GM21390 (cell line): ENCODE results near the gene PADI1.
A peak's percentile ranks its signal among the peaks of the same experiment; 100 is the strongest.

Experiments
- ATAC-seq: cut with Tn5 transposase; IDR thresholded peaks from one replicate; pipeline ENCODE4 v1.9.1; 2021; ENCODE audit not compliant: unreplicated experiment

The PADI1 gene

DNA sequence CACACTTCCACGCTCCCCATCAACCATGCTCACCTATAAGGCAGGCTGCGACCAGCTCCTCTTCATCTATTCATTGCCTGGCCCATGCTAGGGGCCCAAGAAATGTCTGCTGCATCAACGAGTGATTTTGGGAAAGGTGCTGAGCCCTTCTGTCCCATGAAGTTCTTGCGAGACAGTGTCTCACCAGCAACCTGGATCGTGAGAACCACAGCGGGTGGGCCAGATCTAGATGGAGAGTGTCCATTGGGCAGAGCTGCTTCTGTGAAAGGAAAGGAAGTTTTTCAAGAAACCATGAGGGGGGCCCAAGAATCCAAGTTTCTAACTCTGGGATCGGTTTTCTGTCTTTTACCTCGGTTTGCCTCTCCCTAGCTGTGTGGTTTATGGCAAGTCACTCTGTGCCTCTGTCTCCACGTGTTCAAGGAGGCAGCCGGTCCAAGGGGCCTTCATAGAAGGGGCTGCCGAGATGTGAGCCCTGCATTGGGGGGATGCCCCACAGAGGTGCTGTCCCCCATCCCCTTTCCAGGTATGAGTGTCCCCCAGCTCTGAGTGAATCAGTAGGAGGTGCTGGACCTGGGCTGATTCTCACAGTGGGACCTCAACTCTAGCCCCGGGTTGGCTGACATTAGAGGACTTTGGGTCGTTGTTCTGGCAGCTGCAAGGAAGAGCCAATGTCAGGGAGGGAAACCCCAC, 8.3 kb upstream of the PADI1 start:
- no peak for ATAC-seq

DNA sequence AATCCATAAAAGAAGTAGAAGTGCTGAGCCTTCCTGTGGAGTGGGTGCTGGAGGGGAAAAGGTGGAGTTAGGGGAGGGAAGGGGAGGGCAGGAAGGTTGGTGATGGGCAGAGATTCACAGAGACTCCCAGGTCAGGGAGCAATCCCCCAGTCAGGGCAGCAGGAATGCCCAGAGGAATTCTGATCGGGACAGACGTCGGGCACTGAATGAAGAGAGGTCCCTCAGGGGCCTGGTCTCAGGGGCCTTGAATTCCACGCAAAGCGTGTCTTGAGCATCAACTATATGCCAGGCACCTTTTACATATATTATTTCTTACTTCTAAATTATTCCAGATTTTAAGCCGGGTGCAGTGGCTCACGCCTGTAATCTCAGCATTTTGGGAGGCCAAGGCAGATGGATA, 7.2 kb upstream of the PADI1 start:
- no peak for ATAC-seq

DNA sequence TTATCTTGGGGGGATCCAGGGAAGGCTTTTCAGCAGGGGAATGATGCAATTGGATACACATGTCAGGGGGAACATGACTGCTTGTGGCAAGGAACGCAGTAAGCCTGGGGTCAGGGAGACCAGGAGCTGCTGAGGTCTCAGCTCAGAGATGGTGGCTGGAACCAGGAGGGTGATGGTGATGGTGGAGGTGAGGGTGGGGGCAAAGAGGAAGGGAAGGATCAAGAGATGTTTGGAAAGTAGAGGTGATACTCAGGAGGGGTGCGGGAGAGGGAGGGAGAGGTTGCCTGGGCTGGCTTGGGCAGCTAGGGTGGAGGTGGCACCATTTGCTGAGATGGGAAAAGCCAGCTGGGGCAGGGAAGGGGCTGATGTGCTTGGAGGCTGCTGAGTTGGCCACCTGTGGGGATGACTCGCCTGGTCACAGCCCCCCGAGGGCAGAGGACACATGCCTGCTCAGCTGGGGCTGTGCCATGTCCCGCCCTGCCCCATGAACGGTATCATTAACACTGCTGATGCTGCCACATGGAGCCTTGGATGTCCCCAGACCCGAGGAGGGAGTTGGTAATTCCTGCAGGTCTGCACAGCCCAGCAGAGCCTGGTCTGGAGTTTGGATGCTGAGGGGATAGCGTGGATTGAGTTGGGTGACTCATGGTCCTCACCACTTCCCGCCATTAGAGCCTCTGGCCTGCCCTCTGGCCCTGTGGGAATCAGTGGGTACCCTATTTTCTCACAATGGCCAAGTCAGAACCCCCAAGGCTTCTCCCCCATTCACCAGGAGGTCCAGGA, 6.3 kb upstream of the PADI1 start:
- ATAC-seq = no peak

DNA sequence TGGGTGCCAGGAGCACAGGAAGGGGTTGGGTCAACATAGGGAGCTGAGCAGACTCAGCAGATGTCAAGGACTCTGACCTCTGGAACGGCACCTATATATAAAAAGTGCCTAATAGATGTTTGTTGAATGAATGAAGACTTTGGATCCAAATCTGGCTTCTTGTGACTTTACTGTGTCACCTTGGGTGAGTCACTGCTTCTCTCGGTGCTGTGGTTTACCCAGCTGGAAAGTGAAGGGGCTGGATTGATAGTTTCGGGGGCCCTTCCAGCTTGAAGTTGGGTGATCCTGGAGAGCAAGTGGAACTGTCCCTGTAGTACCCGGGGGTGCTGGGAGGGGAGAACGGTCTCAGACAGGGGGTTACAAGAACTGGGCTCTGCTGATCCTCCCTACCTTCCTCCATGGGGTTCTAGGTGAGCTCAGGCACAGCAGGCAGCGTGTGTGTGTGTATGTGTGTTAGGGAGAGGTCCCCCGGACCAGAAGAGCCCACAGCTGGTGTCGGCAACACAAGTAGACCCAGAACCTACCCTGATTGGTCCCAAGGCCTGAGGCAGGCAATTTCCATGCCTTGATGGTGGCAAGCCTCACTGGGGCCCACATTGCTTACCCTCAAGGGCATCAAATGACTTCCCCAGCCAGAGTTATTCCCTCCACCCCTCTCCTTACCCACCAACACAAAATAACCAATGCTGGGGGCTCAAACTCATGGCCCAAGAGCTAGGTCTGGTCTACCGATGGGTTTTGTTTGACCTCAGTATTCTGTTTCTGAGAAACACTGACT, 5.5 kb upstream of the PADI1 start:
- no peak for ATAC-seq

DNA sequence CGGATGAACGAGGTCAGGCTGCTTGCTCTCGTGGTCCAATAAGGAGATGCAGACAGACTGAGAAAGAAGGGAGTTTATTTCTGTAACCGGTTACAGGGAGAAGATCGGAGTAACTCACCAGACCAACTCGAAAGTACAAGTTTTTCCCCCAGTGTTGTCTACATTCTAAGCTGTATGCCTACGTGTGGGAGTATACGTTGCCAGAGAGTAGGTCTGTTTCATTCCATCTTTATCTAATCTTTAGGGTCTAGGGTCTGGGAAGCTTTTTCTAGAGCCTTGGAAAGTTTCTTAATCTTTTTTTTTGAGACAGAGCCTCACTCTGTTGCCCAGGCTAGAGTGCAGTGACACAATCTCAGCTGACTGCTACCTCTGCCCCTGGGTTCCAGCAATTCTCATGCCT, 4.7 kb upstream of the PADI1 start:
- no peak for ATAC-seq

DNA sequence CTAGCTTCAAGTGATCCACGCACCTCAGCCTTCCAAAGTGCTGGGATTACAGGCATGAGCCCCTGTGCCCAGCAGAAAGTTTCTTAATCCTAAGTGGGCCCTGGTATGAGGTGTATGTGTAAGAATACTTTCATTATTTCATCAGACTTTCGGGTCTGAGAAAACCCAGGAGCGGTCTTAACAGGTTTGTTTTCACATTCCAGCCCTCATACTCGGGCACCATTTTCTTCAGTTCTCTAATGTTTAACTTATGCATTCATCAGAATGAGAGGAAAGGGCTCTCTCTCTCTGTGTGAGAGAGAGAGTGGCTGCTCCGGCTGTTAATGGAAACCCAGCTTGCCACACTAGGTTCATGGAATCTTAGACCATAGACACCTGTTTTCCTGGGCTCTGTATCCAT, 4.2 kb upstream of the PADI1 start:
- no peak for ATAC-seq

DNA sequence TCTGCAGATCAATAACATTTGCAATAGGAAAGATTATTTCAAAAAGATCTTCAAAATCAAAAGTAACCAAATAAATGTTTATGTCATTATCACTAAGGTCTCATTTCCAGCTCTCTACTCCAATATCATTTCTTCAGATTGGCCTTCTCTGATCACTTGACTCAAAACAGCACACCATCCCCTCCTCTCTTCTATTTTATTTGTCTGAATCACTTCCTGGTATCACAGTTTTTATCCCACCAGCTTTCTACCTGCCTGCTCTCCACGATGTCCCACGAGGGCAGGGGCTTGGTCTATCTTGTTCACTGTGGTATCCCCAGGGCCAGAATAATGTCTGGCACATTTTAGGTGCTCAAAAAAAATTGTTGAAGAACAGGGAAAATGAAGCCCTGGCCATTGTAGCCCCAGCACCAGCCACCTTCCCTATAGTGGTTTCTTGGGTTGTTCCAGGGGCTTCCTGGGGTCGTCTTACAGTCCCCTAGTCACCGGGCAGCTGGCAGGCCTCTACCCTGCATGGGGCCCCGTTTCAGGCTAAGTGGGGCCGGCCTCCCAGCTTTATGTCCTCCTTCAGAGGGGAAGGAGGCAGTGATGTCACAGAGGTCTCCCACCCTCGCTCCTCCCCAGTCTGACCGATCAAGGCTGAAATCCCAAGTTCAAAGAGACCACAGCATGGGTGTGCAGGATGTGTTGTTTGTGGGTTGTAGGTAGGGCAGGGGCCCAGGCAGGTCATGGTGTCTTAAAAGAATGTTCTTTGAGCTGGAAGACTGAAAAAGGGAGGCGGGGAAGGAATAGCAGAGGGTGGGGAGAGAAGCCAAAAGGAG, 3.5 kb upstream of the PADI1 start:
- ATAC-seq = no peak

DNA sequence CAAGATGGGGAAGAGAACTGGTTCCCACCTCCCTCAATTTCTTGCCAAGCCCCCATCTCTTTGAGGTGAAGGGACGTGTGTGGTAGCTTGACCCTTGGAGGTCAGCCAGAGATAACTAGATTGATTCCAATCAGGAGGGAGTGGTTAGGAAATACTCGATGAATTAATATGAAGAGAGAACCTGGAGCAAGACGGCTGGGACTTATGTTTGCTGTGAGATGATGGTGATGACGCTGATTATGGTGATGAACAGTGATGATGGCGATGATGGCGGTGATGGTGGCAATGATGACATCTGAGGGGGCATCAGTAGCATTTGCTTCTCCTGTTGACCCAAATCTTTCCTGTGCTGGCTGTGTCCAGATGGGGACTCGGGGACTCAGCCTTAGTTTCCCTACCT, 724 bp downstream of the PADI1 start:
- ATAC-seq = no peak

DNA sequence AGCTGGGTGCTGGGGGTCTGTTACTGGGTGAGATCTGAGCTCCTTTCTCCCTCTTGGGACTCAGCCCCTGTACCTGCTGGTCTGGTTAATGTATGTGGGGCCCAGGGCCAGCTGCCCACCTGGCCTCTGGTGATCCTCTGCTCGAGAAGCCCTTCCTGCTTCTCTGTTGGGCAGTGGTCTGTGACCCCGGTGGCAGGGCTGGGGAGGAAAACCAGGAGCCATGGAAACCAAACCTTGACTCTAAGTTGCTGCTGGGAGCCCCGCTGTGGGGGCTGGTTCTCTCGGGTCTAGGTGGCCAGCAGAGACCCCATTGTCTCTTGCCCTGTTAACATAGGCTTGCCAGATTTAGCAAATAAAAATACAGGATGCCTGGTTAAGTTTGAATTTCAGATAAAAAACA, 1.3 kb downstream of the PADI1 start:
- no peak for ATAC-seq

DNA sequence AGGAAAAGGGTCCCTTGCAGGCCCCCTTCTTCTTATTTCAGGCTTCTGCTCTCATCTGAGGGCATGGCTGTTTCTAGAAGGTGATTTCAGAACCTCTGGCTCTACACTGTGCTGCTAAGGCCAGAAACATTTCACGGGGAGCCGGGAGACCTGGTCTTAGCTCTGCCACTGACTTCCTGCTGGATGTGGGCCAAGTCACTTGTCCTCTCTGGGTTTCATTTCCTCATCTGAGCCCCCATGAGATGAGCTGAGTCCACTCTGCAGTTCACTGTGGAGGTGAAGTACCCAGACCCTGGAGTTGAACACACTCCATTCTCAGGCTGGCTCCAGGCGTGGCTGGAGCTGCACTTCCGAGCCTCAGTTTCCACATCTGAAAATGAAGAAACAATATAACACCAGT, 2.1 kb downstream of the PADI1 start:
- ATAC-seq = peak; percentile 54

DNA sequence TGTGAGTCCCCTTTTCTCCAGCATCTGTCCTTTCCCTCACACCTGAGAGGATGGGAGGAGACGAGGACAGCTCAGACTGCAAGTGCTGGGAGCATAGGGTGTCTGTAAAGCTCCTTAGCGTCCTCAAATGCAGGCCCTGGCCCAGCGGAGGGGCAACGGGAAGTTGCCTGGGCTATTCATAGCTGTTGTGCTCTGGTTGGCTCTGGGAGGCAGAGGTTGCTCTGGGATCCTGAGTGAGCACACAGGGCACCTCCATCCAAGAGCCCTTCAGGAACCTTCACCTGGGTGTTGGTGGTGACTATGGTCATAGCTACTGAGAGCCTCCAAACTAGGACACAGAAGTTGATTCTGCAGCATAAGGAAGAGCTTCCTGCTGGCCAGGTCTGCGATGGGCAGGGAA, 2.6 kb downstream of the PADI1 start:
- ATAC-seq = no peak

DNA sequence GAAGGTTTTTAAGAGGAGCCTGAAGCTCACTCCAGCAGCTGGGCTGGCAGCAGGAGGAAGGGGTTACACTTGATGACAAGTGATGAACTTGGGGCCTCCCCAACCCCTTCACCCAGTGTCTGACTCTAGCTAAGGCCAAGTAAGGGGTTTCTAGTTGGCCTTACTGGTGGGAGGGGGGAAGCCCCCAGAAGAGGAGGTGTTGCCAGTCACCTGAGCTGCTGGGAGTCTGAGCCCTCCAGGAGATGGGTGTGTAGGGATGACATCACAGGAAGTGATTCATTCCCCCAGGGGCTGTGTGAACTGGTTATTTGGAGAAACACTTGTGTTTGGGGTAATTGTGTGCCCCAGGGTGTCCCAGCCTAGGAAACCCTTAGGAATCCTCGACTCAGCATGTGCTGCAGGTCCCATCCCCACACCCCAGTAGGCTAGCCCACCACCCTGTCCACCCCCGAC, 3.1 kb downstream of the PADI1 start:
- no peak for ATAC-seq

DNA sequence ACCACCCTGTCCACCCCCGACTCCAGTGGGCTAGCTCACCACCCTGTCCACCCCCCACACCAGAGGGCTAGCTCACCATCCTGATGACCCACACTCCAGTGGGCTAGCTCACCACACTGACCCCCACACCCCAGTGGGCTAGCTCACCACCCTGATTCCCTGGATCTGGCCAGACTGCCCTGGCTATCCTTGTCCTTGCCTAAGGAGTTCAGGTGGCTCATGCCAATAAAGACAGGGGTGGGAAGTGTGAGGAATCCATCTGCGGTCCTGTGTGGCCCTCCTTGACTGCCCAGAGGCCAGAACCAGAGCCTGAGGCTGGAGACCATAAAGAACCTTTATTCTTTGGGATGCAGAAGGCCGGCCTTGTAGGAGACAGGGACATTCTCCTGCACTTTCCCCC, 3.6 kb downstream of the PADI1 start:
- ATAC-seq = no peak

DNA sequence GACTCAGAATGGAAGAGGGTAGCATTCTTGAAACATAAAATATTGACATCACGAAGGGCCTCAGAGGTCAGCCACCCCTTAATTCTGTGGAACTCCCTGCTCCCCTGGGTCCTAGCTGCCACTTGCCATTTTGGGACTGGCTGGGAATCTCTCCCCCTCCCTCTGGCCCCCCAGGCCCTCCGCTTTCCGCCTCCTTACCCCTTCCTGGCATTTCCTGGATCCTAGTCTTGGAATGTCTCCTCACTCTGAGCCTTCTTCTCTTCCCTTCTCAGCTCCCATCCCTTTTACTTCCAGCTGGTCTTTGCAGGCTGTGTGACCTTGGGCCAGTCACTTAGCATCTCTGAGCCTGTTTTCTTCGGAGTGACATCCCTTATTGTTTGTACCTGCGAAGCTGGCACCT, 4.5 kb downstream of the PADI1 start:
- ATAC-seq = no peak

DNA sequence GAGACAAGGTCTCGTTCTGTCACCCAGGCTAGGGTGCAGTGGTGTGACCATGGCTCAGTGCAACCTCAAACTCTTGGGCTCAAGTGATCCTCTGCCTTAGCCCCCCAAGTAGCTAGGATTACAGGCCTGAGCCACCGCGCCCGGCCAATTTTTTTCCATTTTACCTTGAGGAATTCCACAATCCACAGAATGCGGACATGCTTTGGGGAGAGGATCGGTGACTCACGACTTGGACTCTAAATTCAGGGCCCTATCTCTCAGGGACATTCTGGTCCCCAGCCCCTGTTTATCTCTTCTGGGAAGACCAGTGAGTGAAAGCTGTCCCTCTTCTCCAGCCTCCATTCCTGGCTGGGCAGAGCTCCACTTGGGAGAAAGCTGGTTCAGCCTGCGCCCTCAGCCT, 5.2 kb downstream of the PADI1 start:
- ATAC-seq = no peak

DNA sequence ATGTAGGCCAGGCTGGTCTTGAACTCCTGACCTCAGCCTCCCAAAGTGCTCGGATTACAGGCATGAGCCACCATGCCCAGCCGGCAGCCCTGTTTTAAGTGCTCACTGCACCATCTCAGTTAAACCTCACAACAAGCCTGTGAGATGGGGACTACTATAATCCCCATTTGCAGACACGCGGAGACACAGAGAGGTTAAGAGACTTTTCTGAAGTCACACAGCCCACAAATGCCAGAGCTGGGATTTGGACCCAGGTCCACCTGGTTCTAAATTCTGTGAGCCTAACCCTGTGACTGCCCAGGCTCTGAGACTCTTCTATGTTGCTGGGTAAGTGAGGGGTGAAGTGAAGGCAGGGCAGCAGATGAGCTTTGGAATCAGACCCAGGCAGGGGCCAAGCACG, 6.4 kb downstream of the PADI1 start:
- no peak for ATAC-seq

DNA sequence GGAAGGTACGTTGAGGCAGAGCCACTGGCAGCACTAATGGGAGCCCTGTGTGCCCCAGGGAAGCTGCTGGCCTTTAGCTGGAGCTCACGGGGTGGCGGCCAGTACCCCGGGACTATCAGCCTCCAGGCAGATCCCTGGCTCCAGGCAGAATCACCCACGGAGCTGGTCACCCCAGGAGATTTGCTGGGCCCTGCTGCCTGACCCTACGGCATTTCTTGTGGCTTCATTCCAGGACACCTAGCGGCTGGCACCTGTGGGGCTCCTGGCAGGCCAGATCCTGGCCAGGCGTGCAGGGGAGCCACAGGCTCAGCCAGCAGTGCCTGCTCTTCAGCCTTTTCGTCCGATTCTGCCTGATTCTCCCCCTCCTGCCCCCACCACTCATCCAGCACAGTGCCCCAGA, 7.1 kb downstream of the PADI1 start:
- ATAC-seq = no peak

DNA sequence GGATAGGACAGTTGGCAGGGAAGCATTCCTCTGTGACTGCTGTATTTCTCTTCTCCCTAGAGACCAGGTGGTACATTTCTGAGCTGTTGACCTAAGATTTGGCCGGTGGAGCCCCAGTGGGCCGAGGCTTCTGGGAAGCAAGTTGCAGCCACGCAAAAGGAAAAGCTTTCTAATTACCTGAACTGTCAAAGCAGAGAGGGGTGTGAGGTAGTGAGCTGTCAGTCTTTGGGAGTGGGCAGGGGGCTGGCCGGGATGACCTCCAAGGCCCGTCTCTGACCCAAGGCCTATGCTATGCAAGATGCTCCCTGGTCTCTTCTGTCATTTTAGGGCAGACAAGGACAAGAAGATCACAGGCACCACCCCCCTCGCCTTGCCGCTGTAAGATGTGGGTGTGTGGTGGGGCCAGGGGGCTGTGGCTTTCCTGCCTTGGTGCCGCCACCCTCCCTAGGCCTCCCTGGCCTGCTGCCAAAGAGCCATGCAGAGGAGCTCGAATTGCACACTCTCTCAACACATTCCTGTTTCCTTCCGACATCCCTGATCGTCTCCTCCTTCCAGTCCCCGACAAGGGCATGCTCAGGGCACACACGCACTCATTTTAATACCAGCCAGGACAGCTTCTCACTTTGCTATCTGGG, 7.7 kb downstream of the PADI1 start:
- ATAC-seq = no peak

DNA sequence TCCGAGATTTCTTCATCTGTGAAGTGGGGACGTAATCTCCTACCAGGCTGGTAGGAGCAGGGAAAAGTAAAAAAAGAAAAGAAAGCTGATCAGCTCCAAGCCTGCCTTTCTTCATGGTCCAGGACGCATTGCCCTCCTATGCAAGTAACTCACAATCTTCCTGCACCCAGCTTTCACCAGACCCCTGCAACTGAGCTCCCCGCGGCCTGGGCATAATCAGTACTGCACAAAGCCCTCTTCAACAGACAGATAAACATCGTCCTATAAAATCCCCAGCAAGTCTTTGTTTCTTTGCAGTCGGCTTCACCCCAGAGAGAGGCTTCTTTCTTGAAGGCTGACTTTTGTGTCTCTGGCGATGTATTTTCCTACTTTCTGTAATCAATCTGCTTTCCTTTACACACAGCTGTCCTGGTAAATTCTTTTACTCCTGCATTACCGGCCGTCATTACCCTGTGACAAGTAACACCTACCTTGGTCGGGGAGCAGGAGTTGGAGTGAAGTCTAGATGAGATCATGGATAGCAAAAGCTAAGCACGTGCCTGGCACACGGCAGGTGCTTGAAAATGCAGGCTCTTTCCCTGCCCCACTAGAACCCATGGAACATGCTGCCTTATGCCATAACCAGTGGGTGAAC, 8.3 kb downstream of the PADI1 start:
- no peak for ATAC-seq

DNA sequence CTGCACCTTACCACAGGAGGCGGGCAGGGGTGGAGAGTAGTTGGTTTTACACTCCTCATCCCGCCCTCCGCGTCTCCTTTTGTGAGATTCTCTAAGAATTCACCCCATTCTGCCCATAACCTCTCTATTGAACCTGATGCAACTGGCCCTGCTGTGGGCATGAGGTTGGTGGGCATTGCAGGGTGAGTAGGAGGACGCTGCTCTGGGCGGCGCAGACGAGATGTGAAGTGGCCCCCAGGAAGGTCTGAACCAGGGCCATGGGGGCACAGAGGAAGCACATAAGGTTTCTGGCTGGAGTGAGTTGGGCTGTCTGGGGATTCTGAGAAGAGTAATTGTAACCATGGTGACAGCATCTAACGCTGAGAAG, 8.8 kb downstream of the PADI1 start:
- ATAC-seq = no peak
